T47D (cell line): ENCODE measurements around the gene CAMKMT.

ENCODE experiments used
- DNase-seq, 2 experiments: peaks; one replicate each; pipeline versions ENCODE4 v3.0.0 to v3.0.0-alpha.2; 2011 to 2012; ENCODE audit warnings: low read depth in 1 of 2, low spot score in 1 of 2
- JUND ChIP-seq: IDR thresholded peaks from 2 replicates; pipeline ENCODE4 v1.6.1; 2012; ENCODE audit warnings: low read depth
- in situ Hi-C: cut with HindIII; loops from 2 replicates; pipeline ENCODE4 v1.10.0; 2016; ENCODE audit warnings: low sequenced_read_pairs, low pct_unique_long_range_greater_than_20kb

The CAMKMT gene

DNA sequence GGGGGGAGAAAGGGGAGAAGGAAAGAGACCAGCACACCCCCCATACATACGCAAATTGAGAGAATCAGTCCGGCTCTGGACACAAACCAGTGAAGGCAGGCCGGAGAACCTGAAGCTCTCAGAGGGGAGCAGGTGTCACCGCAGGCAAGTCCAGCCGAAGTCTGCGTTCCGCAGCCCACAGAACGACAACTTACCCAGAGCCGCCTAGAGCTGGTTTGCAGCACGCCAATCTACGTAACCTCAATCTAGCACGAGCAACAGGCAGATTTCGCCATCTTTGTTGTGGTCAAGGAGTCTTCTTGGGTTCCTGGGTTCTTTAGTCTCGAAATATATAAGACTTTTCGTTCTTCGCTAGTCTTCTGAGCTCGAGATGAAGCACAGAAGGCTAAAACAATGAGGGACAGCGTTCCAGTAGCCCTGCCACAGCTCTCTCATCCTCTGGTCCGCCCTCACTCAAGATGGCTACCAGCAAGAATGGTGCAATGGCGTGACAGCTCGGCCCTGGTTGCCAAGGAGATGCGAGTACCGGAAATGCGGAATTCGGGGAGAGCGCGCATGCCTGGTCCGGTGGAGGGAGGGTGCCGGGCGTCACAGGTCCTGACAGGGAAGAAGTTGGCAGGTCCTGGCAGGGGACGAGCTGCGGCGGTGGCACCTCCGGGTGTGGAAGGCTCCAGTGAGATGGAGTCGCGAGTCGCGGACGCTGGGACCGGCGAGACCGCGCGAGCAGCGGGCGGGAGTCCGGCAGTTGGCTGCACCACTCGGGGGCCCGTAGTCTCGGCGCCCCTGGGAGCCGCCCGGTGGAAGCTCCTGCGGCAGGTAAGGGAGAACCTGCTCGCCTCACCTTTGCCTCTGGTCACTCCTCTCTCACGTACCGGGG lies at the start of gene CAMKMT, which contains the start of gene PREPL:
CAMKMT (plus strand) TSS at position 618 of the 877 bp plus-strand sequence.
PREPL (minus strand) TSS at position 165 of the 877 bp plus-strand sequence. CDS start 15,152 bp downstream, outside the sequence.
- no peak for TF ChIP-seq JUND
- in situ Hi-C loops: no loop called here
- DNase-seq: peak; percentile 80 to 97

DNA sequence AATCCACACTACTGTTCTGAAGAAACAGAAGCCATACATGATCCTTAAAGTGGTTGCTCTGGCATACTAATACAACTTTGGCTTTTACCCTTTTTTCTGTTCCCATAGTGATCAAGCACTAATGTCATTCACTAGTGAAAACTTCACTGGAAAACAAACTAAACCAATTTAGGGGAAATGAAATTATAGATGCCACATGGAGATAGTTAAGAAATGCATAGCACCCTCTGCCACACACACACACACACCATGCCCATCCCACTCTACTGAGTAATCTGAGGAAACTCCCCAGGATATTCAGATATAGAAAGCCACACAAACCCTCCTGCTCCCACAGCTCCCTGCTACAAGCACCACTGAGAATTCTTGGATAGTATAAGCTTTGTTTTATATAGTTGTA lies 47.4 kb upstream of the CAMKMT start:
- in situ Hi-C loops: no loop called here
- no peak for TF ChIP-seq JUND
- no peak for DNase-seq

DNA sequence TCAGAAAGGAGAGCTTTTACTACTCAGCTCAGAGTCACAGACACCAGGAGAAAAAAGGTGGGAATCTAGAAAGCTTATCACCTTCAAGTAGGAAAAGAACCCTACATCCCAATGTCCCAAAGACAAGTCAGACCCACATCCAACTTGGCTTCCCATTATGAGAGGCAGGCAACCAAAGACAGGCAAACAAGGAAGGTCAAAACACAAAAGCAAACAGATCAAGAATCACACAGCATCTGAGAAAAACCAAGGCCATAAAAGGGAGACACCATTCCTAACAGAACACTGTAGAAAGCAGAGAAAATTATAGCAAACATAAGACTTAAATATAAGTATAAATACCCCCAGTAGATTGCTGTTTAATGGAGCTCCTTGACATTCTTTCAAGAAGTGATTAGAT lies 45.8 kb upstream of the CAMKMT start:
- DNase-seq: no peak
- no peak for TF ChIP-seq JUND
- in situ Hi-C loops: no loop called here

DNA sequence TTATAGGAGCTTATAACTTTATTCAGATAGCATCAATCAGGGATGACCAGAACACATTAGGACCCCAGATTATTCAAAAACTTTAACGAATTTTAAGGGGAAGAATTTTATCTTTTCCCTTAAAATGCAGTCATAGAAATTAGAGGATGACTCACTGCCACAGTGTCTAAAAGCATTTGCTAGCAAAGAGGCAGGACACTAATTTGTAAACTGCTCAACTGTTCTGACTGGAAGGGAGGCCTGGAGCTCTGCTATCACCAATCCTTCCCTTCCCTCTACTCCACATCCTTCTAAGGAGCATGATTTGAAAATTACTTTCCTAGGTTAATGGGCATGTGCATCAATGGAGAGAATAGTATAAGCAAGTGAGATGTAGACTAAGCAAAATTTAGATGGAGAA lies 40.9 kb upstream of the CAMKMT start:
- in situ Hi-C loops: no loop called here
- no peak for TF ChIP-seq JUND
- no peak for DNase-seq

DNA sequence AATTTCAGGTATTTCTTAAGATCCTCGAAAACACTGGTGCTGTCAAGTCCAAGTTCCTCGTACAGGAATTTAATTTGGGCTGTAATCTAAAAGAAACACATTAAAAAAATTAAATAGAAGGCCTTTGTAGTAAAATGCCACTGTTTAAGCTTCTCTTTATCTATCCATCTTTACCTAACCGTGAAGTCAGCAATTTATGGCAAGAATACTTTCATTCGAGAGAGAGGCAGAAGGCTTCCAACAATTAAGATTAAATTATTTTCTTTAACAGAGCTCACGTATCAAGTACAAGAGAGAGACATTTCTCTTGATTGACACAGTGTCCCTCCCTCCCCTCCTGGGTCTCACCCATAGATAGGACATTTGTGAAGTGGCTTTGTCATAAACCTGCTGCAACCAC lies 40.4 kb upstream of the CAMKMT start:
- no peak for TF ChIP-seq JUND
- DNase-seq: no peak
- in situ Hi-C loops: no loop called here

DNA sequence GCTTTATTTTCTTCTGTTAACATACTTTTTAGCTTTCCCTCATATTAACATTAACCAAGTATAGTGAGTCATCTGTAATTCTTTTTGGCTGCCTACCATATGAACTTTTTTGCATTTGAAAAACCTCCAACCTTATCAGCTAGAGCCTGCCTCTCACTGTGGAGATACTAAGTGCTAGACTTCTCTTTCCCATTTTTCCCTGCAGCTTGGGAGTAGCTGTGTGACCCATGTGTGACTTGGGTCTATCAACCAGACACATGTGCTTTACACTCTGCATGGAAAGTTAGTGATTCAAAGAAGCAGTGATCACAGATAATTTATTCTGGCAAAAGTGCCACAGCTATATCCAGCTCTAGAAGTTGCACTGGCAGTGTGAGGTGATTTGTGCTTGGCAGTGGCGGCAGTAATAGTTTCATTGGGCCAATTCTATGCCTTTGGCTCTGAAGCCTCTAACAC lies 36.7 kb upstream of the CAMKMT start:
- no peak for DNase-seq
- in situ Hi-C loops: no loop called here
- no peak for TF ChIP-seq JUND

DNA sequence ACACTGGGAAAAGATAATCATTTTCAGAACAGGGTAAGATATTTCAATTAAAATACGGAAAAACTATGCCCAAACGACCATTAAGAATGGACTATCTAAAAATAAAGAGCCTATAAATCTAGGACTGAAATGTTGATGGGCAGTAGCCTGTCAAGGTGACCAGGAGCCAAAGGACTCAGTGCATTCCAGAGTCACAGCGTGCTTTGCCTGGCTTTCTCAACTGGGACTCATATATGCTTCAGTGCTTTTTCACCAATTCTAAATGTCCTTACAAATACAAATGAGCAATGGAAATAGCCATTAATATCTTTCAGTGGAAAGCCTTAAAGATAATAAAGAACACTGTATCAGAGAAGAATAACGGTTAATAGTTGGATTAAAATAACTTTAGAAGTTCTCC lies 35.9 kb upstream of the CAMKMT start:
- in situ Hi-C loops: no loop called here
- no peak for DNase-seq
- TF ChIP-seq JUND: no peak

DNA sequence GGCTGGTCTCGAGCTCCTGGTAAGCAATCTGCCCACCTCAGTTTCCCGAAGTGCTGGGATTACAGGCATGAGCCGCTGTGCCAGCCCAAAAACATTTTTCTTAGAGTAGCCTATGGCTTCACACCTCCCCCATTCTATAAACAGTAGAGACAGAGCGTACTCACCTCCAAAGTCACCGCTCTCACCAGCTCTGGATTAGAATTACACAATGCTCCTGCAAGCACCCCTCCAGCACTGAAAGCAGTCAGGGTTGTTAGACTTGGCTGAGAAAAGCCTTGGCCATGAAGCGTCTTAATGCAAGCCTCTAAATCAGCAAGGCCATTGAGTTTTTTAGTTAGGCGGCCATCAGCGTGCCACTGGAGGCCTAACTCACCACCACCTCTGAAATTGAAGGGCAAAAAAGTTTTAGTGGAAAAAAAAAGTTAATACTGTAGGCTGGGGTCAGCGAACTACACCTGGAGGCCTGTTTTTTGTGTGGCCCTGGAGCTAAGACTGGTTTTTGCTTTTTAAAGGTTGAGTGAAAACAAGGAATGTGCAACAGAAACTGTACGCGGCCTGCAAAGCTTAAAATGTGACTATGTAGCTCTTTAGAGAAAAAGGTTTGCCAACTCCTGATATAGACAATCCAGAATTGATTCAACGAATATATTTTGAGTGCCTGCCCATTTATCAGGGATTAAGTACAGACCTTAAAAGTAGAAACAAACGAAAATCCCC lies 35.0 kb upstream of the CAMKMT start:
- in situ Hi-C loops: no loop called here
- DNase-seq: no peak
- TF ChIP-seq JUND: no peak

DNA sequence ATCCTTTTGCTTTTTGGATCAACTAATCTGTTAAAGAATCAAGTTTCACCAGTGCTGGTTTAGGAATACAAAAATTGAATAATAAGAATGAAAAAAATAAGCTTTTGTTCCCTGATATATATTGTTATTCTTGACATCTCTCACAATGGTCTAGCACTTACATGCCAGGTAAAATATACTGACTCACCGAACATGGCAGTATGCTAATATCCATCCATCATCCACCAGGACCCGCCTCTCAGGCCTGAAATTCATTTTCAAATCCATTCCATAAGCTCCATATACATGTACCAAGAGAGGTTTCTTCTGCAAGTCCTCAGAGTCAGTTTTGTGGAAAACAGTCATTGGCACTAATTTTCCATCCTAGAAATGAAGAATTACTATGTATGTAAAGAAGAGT lies 33.0 kb upstream of the CAMKMT start:
- in situ Hi-C loops: no loop called here
- no peak for TF ChIP-seq JUND
- DNase-seq: no peak

DNA sequence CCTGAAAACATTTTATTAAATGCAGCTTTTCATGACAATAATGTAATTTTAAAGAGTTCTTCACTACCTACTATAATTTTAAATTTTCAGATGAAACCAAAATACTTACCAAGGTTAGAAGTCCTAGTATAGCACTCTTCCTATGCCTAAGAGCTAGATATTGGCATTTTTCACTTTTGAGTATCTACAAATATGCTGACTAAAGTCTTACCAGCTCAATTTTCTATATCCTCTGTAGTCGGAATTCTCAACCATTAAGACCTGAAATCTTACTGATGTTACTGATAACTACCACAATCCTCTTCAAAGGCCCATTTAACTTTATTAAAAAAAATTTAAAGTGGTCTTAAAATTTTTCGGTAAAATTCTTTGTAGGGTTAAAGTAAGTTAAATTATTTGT lies 32.4 kb upstream of the CAMKMT start:
- no peak for TF ChIP-seq JUND
- in situ Hi-C loops: no loop called here
- no peak for DNase-seq

DNA sequence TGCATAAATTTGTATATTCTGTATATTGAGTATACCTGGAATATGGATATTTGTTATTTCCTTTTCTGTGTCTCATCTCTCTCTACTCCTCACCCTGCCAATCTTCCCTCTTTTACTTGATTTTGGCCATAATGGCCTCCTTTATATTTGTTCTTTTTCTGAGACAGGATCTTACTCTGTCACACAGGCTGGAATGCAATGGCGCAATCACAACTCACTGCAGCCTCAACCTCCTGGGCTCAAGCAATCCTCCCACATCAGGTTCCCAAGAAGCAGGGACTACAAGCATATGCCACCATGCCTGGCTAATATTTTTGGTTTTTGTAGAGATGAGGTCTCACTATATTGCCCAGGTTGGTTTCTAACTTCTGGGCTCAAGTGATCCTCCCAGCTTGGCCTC lies 30.9 kb upstream of the CAMKMT start:
- in situ Hi-C loops: no loop called here
- no peak for DNase-seq
- TF ChIP-seq JUND: no peak

DNA sequence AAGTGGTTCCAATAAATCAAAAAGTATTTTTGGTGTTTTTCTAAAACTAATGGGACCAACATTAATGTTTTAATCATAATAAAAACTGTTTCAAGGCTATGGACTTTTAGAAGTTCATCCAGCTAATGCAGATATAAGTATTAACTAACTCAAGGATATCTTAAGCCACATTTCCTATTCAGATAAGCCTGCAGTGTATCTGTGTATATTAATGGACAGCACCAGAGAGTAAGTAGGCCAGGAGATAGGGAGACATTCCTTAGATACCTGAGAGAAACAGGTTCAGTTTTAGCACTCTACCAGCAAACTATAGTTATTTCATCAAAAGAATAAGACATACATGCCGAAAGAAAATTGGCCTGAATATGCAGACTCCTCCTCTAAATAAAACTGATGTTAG lies 27.8 kb upstream of the CAMKMT start:
- in situ Hi-C loops: no loop called here
- TF ChIP-seq JUND: no peak
- no peak for DNase-seq

DNA sequence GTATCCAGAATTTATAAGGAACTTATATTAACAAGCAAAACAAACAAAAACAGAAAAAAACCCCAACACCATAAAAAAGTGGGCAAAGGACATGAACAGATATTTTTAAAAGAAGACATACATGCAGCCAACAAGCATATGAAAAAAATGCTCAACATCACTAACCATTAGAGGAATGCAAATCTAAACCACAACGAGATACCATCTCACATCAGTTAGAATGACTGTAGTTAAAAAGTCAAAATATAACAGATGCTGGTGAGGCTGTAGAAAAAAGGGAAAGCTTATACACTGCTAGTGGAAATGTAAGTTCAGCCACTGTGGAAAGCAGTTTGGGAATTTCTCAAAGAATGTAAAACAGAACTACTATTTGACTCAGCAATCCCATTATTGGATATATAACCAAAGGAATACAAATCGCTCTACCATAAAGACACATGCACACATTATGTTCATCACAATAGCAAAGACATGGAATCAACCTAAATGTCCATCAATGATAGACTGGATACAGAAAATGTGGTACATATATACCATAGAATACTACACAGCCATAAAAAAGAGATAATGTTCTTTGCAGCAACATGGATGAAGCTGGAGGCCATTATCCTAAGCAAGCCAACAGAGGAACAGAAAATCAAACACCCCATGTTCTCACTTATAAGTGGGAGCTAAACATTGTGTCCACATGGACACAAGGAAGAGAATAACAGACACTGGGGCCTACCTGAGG lies 25.8 kb upstream of the CAMKMT start:
- no peak for TF ChIP-seq JUND
- no peak for DNase-seq
- in situ Hi-C loops: no loop called here
